Effector CD8-positive, alpha-beta T cell (primary cell): ENCODE measurements around the gene XDH.

ENCODE experiments used
- DNase-seq: peaks from one replicate; lab custom pipeline; 2025; lab: John Stamatoyannopoulos, UW
- total RNA-seq, 4 experiments: gene quantifications; one replicate each; lab custom pipeline; 2026; lab: John Stamatoyannopoulos, UW

XDH gene
- total RNA-seq, result 0 to 0.49 (median 0) reads per million in 4 experiments

DNA sequence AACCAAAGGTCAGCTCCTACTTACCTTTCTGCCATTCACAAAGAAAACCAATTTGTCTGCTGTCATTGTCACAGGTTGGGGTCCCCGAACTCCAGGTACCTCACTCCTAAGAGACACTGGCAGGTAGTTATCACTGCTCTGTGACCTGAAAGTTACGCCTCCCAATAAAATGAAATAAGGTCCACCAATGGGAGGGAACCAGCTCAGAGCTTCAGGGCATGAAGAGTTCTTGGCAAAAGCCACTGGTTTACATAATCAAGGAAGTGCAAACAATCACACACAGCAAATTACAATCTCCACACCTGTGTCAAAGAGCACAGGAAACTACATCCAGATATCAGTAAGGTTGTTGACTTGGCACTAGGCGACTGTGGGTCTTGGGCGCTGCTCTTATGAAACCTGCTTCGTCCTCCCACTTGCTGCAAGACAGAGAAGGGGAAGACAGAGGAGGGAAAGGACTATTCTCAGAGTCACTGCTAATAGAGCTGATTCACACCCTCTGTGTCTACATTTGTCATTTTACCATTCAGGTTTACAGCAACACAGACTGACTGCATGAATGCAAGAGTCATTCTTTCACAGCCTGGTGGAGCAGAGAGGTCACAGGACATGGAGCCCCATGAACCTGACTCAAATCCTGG, at the start of gene XDH:
XDH (minus strand) TSS at position 142 of the 641 bp plus-strand sequence; CDS start at position 66, 76 bp downstream.
- no peak for DNase-seq

DNA sequence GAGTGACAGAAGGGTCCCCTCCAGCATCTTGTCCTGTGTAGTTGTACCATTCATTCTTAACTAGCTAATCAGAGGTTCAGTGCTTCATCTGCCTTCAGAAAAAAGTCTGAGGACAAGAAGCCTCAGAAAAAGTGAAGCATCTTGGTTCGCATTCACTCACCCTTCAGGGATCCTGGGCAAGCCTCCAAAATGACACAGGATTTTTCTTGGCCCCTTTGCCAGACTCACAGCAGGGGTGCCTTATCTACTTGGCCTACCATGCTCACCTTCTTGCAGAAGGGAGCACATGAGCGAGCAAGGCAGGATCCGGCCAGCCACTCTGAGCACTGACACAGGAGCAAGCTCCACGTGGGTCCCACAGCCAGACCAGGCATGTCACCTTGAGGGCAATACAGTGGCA, 43.1 kb upstream of the XDH start:
- no peak for DNase-seq

DNA sequence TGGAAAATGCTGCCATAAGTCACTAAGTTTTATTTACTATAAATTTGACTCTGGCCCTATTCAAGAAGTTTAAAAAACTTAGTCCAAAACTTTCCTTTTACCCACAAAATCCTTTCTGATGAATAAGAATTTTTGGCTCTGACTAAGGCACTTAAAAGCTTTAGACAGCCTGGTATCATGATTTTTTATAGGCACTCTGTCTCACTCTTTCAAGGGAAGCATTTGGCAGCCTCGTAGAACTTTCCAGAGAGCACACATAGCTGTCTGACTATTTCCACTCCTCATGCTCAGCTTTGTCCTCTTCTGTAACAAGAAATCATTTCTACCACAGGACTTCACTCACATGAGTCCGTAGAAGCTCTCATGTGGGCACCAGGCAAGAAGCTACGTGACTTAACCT, 32.3 kb upstream of the XDH start:
- DNase-seq, result no peak

DNA sequence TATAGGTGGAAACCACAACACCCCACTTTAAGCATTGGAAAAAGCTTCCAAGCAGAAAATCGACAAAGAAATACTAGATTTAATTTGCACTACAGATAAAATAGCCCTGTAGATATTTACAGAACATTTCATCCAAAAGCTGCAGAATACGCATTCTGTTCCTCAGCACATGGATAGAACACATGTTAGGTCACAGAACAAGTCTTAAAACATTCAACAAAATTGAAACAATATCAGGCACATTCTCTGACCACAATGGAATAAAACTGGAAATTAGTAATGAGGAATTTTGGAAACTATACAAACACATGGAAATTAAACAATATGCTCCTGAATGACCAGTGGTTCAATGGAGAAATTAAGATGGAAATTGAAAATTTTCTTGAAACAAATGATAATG, 27.8 kb upstream of the XDH start:
- DNase-seq, result no peak

DNA sequence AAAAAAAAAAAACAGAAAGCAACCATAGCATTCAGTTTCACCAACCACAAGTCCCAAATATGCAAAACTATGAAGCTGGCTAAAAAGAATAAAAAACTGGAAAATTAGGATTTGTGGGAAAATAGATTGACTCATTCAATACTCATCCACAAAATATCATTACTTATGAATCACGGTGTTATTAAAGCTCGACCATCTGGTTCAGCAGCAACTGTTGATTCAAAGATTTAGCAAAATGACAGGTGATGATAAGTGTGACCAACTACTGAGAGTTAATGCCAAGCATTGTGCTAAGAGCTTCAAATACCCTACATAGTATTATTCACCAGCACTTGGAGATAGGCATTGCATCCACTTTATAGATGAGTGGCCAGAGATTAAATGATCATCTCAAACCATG, 26.2 kb upstream of the XDH start:
- DNase-seq, result no peak

DNA sequence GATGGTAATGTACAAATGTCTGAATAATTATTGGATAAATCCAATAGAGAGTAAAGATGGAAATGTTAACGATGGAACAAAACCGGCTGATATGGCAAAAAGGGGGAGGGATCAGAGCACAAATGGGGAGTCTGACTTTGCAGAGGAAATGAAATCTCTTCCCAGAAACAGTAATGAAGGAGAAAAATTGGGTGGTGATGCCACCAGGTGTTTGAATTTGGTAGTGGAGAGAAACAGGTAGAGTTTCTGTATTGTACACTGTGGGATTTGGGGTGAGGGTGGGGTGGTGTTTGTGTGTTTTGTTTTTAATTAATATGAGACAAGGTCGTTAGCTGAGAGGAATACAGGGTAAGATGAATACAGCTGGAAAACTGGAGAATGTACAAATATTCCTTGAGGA, 20.4 kb upstream of the XDH start:
- DNase-seq, result no peak

DNA sequence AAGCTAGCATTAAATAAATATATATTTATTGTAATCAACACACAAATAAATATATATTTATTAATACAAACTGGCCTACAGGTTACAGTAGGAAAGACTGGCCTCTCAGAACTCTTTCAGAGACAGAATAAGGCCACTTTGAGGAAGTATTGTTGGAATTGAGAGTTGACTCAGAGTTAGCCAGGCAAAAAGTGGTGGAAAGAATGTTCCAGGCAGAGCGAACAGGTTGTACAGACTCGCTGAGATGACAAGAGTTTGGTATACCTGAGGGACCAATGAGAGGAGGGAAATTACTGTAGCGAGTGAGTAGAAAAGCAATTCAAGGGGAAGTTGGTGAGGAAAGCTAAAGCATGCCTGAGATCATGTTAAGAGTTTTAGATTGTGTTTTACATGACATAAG, 19.0 kb upstream of the XDH start:
- no peak for DNase-seq

DNA sequence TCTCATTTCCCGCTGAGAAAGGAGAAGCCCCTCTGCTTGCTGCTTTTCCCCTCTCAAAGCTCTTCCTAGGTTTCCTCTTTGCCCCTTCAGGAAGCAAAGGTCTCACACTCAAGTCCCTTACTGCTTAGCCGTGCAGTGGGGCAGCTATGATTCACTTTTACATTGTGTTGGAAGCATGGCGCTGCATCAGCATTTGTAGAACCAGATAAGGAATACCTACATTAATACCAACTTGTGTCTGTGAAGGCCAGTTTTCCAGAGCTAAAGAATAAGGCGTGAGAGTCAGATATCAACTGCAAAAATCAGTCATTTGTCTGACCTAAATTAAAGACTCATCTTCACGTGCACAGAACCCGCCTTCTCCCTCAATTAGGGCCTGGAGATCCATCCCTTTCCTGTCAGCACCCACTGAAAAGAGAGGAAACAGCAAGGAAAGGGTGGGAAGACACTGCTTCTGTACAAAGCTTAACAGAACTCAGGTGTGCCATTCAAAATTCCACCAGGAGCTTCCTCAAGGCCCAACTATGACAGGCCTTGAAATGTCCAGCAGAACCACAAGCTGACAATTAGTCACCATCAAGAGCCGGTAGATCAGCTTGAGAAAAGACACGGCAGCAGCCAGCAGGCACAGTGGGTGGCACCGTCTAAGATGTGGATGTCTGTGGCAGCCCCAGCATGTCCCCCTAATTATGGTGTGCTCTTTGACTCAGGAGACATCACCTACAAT, 16.1 kb upstream of the XDH start:
- no peak for DNase-seq

DNA sequence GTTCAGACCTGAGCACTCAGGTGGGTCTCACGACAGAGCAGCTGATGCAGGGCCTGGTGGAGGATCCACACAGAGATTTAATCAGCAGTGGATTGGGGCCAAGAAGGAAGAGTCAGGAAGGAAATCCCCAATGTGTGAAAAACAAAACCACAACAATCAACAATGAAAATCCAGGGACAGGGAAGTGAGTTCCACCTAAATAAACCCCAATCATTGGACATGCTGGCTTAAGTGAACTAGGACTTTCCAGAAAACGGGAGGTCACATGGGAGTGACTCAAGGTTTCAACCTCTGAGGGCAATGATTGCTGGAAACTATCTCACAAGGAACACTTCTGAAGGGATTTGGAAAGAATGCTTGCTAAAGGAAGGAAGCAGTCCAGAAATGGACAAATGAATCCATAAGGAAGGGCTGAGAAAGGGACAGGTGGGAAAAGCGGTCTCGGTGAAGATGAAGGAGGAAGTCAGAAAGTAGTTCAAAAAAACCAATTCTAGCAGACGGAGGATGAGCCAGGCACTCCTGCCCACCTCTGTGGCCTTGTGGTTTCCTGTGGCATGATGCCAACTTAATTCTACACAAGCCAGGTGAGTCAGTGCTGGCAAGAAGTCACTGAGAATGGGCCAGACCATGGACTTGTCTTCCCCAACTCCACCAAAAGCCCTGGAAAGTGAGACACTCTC, 15.4 kb upstream of the XDH start:
- DNase-seq, result no peak

DNA sequence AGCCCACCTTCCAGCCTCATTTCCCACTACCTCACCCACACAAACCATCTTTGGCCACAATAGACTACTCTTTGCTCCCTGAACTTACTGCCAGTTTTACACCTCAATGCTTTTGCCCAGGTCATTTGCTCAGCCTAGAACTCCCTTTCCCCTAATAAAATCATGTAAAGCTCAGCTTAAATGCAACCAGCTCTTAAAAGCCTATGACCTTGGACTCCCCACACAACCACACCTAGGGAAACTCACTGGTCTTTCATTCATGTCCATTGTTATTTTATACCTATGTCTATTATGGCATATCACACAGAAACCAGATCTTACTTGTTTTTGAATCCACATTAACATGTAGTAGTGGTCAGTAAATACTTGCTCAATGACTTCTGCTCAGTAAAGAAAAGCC, 14.5 kb upstream of the XDH start:
- no peak for DNase-seq

DNA sequence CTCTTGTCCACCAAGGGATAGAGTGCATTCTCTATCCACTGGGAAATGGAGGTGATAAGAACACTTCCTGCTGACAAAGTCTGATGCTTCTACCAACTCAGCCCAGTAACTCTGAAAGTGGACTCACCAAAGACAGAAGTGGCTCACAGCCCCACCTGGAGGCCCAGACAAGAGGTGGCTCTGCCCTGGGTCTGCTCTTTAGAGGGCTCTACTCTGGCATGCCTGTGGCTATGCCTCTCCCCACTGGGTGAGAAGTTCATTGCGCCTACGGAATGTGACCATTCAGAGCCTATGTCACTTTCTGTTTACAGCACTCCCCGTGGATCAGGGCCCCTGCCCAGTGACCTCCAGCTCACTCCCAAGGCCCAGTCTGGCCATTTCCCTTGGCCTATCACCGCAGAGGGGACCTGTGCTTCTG, 13.5 kb upstream of the XDH start:
- no peak for DNase-seq

DNA sequence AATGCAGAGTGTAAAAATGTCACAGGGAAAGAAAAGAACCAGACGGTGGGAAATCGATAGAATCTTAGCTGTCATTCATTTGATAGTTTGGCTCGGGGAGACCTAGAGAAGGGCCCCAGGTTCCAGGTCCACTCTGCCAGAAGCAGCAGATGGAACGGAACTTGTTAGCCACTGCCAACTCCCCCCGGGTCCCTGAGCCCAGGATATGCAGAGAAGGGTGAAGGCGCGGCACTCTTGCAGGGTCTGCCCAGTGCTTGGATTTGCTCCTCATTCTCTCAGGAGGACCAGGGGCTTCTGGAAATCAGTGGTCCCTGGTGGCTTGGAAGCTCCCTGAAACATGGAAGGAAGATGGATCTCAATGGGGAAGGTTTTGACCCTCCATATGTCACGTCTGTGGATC, 11.6 kb upstream of the XDH start:
- DNase-seq, result no peak

DNA sequence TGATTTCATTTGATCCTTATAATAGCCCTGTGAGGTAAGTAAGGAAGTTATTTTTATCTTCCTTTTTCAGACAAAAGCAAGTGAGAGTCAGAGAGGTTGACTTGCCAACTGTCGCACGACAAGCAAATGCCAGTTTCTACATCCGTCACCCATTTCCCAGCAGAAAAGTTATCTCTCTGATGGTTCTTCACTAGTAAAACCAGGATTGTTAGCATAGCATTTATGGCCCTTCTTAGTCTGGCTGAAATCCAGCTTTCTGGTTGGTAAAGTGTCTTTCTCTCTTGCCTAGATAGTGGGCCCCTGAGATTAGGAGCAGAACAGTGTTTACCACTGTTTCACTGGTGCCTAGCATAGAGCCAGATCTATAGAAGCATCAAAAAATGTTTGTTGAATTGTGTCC, 7.1 kb upstream of the XDH start:
- no peak for DNase-seq

DNA sequence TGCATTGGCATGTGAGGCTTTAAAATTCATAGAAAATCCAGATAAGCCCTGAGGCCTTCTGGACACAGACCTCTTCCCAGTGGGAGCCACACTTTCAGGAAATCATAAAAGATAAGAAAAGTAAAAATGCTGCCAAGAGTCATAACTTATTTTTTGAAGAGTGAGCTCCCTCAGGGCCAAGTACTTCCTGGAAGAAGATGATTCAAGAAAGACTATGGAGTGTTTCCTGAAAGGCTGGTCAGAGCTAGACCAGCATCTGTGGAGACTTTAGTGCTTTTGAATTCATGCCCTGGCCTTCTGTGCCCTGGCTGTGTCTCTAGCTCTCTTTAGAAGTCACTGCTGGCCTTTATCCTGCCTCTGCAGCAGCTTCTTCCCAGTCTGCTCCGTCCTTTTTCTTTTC, 6.4 kb upstream of the XDH start:
- DNase-seq, result no peak

DNA sequence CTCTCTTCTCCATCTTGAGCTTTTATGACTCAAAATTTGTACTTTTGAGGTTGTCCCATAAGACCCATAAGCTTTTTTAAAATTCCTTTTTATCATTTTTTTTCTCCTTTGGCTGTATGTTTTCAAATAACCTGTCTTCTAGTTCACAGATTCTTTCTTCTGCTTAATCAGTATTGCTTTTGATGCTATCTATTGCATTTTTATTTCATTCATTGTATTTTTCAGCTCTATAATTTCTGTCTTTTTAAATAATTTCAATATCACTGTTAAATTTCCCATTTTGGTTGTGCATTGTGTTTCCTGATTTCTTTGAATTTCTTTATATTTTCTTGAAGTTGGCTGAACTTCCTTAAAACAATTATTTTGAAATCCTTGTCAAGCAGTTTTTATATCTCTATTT, 4.8 kb upstream of the XDH start:
- no peak for DNase-seq

DNA sequence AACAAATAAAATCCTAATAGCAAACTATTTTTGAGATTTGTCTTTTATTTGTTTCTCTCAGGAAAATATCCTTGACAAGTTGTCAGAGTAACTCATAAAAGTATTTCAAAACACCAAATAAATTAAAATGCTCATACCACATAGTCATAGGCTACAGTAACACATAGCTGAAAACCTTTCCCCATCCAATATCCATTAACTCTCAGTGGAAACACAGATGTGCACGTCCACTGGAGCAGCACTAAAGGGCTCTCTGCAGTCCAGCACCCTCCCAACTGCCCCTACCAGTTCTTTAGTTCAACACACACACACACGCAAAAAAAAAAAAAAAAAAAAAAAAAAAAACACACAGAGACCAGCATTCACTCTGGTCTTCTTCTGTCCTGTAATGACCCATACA, 879 bp upstream of the XDH start:
- no peak for DNase-seq

DNA sequence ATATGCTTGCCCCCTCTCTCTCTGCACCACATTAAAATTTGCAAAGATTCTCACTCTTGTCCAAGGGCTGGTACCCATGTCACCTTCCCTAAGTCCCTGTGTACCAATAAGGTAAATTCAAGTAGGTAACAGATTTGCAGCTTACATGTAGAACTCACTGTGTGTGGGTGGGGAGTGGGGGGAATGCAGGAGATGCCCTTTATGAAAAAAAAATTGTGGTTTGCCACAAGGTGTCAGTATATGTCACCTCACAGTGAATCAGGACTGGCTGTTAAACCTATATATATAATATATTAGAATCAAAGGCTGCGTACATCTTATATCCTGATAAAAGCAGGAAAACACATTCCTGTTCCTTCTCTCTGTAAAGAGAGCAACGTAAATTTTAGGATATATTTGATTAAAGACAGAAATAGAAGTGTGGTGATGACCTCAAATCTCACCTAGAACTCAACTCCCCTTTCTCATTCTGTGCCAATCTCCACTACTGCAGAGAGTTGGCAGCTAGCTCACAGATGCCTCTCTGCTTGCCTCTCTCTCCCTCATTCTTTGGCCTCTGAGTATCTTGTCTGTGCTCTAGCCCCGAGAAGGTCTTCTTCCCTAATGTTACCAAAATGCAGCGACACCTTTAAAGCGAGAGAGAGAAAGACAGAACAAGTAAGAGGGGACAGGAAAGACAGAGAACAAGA, 536 bp downstream of the XDH start:
- no peak for DNase-seq

DNA sequence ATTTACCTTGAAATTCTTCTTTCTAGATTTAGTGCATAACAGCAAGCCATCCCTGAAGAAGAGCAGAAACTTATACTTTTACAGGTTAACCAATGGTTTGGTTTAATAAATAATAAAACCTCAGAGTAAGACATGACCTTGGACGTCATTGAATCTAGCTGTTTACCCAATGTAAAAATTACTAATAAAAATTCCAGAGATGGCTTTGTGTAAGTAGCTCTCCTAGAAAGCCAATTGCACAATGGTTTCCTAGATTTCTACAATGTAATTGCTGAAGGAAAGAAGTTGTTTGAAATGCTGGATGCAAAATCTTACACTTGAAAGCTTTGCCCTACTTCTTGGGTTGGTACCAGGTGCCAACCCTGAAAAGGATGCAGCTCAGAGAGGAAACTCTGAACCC, 1.5 kb downstream of the XDH start:
- DNase-seq, result no peak

DNA sequence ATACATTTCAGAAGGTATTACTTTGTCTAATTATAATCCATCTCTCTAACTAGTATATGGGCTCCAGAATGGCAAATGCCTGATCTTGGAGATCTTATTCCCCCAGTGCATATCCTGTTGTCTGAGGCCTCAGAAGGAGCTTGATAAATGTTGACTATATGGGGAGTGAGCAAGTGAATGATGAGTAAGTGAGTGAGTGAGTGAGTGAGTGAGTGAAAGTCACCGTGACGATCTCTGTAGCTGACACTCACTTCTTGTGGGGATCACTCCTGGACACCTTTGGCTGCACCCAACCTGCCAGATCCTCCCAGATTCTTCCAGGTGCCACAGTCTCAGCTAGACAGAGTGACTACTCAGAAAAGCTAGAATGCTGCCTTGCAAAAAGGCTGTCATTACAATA, 2.8 kb downstream of the XDH start:
- no peak for DNase-seq

DNA sequence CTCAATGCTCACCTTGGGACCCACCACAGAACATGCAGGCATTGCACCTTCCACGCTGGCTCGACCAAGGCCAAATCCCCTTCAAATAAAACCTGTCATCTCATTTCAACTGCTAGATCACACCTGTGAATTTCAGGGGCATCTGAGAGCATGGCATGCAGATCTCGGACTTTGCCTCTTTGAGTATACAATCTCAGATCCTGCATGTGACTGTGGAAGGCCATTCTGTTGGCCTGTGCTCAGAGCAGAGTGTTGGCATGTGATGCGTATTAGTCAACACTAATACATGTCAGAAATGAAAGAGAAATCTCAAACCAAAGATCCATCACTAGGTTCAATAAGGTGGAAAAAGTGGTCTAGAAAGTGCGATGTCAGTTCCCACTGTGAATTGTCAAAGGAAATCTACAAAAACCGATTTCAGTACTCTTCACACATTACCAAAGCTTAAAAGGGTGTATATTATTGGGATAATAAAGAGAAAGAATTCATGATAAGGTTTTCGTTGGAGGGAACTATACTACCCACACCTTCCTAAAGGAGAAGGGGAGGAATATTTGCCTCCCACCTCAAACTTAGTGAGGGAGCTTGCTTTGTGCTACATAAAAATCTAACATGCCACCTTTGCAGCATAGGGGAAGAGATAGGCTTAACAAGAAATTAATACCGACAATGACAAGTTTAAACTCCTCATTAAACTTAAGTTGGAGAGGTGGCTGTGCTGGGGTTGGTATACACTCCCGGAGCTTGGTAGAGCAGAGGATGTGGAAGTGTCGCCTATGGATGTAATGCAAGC, 7.8 kb downstream of the XDH start:
- no peak for DNase-seq

DNA sequence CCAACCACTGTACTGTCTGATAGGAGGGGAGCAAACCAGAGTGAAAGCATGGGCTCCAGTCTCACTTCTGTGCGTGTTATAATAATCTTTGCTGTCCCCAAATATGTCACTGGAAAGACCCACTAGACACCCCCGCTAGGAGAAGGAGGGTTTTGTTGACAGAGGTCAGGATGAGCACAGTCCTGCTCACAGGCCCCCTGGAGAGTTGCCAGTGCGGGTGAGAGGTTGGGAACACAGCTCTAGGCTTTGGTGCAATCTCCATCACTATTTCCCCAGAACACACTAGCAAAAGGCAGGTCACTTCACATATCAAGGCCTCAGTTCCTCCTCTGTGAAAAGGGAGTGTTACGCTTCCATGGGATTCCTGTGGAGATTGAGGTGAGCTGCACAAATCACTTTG, 9.7 kb downstream of the XDH start:
- no peak for DNase-seq

DNA sequence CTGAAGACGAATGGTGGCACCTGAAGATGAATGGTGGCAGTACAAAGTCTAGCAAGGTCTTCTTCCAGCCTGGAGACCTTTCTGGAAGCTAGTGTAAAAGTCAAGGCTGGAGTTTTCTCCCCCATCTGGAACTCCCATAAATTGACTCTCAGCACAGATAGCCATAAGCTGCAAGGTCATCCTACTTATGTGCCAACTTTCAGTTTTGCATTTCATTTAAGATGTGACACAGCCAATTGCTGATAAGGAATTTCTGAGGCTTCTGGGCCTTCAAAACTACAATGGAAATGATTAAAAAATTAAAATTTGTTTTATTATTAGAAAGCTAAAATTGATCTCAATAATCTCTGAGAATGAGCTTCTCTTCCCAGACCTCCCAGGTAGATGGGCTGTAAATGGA, 10.2 kb downstream of the XDH start:
- no peak for DNase-seq
